Measurements from ENCODE around the gene HSD17B2.

HSD17B2 gene

GRCh38 chr16:82010649-82011048, 24.4 kb upstream of the HSD17B2 start:
- Histone ChIP-seq H3K56ac (ENCODE audit: low read length) (no peak overlapping the region), H3K4me1 (ENCODE audit: control insufficient read depth, low read depth, low read length) (no peaks in the 10 kb centered on the region), H2BK15ac (replicated peaks; ENCODE audit: low read depth) (no peak overlapping the region), H4K5ac (ENCODE audit: low read length) (no peak overlapping the region), H3K79me2 (ENCODE audit: control insufficient read depth, insufficient read depth, low read length) (no peaks in the 10 kb centered on the region), H3K9ac (ENCODE audit: low read length) (no peak overlapping the region), H2BK5ac (ENCODE audit: low read length) (no peak overlapping the region), H3K4ac (ENCODE audit: low read depth, low read length) (no peak overlapping the region), H2BK120ac (ENCODE audit: low read depth, low read length) (no peak overlapping the region), H3K27ac (ENCODE audit: low read depth, low read length) (no peak overlapping the region), H3K18ac (ENCODE audit: low read length) (no peak overlapping the region), H3K4me2 (ENCODE audit: low read length) (no peak overlapping the region), H3K23ac (ENCODE audit: low read length) (no peak overlapping the region), H3K27me3 (ENCODE audit: insufficient read depth, low read length, poor library complexity) (no peaks in the 10 kb centered on the region), H2AK5ac (ENCODE audit: low read length) (no peak overlapping the region), H4K8ac (ENCODE audit: low read depth, low read length) (no peak overlapping the region), H3K36me3 (ENCODE audit: control insufficient read depth, insufficient read depth, low read length) (no peaks in the 10 kb centered on the region), H3K4me3 (ENCODE audit: low read length) (no peak overlapping the region), H3K79me1 (ENCODE audit: low read length) (no peaks in the 10 kb centered on the region)
- no CpG with 5 or more reads among the region's 8 CpGs for WGBS (ENCODE audit: extremely low coverage, insufficient coverage, low lambda C conversion rate)
- no peak for DNase-seq

GRCh38 chr16:82011199-82011641, 23.8 kb upstream of the HSD17B2 start, which contains the start of gene SDR42E1:
Gene SDR42E1, minus strand, starts transcription at chr16:82011470. Its CDS starts 10,612 bp downstream, at chr16:82000858.
- H3K4me3 ChIP-seq (ENCODE audit: low read length), result no peak within 1 kb of the TSS
- no peak within 1 kb of the TSS for H3K4ac ChIP-seq (ENCODE audit: low read depth, low read length)
- no peaks in the 10 kb centered on the region for H3K36me3 ChIP-seq (ENCODE audit: control insufficient read depth, insufficient read depth, low read length)
- H2AK5ac ChIP-seq (ENCODE audit: low read length), result no peak within 1 kb of the TSS
- no peaks in the 10 kb centered on the region for H3K27me3 ChIP-seq (ENCODE audit: insufficient read depth, low read length, poor library complexity)
- H3K18ac ChIP-seq (ENCODE audit: low read length), result no peak within 1 kb of the TSS
- no peak within 1 kb of the TSS for H4K5ac ChIP-seq (ENCODE audit: low read length)
- H3K4me1 ChIP-seq (ENCODE audit: control insufficient read depth, low read depth, low read length), result no peaks in the 10 kb centered on the region
- H3K9ac ChIP-seq (ENCODE audit: low read length), result no peak within 1 kb of the TSS
- H2BK15ac ChIP-seq (replicated peaks; ENCODE audit: low read depth), result no peak within 1 kb of the TSS
- H2BK5ac ChIP-seq (ENCODE audit: low read length), result no peak within 1 kb of the TSS
- H3K79me2 ChIP-seq (ENCODE audit: control insufficient read depth, insufficient read depth, low read length), result no peaks in the 10 kb centered on the region
- DNase-seq, result peak; percentile 38
- H3K27ac ChIP-seq (ENCODE audit: low read depth, low read length), result no peak within 1 kb of the TSS
- H3K23ac ChIP-seq (ENCODE audit: low read length), result no peak within 1 kb of the TSS
- no peaks in the 10 kb centered on the region for H3K79me1 ChIP-seq (ENCODE audit: low read length)
- H2BK120ac ChIP-seq (ENCODE audit: low read depth, low read length), result no peak within 1 kb of the TSS
- H3K56ac ChIP-seq (ENCODE audit: low read length), result no peak within 1 kb of the TSS
- H4K8ac ChIP-seq (ENCODE audit: low read depth, low read length), result no peak within 1 kb of the TSS
- no CpG with 5 or more reads among the region's 32 CpGs for WGBS (ENCODE audit: extremely low coverage, insufficient coverage, low lambda C conversion rate)
- H3K4me2 ChIP-seq (ENCODE audit: low read length), result no peak within 1 kb of the TSS

- no peak overlapping the region for H2BK120ac ChIP-seq (ENCODE audit: low read depth, low read length)
- no peak overlapping the region for H2AK5ac ChIP-seq (ENCODE audit: low read length)
- no peak overlapping the region for H4K5ac ChIP-seq (ENCODE audit: low read length)
- no peaks in the 10 kb centered on the region for H3K79me2 ChIP-seq (ENCODE audit: control insufficient read depth, insufficient read depth, low read length)
- WGBS (ENCODE audit: extremely low coverage, insufficient coverage, low lambda C conversion rate), result no CpG with 5 or more reads among the region's 2 CpGs
- H4K8ac ChIP-seq (ENCODE audit: low read depth, low read length), result no peak overlapping the region
- H3K56ac ChIP-seq (ENCODE audit: low read length), result no peak overlapping the region
- H3K27me3 ChIP-seq (ENCODE audit: insufficient read depth, low read length, poor library complexity), result no peaks in the 10 kb centered on the region
- DNase-seq, result no peak
- H3K4ac ChIP-seq (ENCODE audit: low read depth, low read length), result no peak overlapping the region
- no peak overlapping the region for H2BK5ac ChIP-seq (ENCODE audit: low read length)
- H3K9ac ChIP-seq (ENCODE audit: low read length), result no peak overlapping the region
- H3K79me1 ChIP-seq (ENCODE audit: low read length), result no peaks in the 10 kb centered on the region
- no peaks in the 10 kb centered on the region for H3K4me1 ChIP-seq (ENCODE audit: control insufficient read depth, low read depth, low read length)
- no peak overlapping the region for H3K4me2 ChIP-seq (ENCODE audit: low read length)
- no peaks in the 10 kb centered on the region for H3K36me3 ChIP-seq (ENCODE audit: control insufficient read depth, insufficient read depth, low read length)
- H3K4me3 ChIP-seq (ENCODE audit: low read length), result no peak overlapping the region
- H3K27ac ChIP-seq (ENCODE audit: low read depth, low read length), result no peak overlapping the region
- H3K18ac ChIP-seq (ENCODE audit: low read length), result no peak overlapping the region
- H3K23ac ChIP-seq (ENCODE audit: low read length), result no peak overlapping the region
- no peak overlapping the region for H2BK15ac ChIP-seq (replicated peaks; ENCODE audit: low read depth)
These were observed 21.9 kb upstream of the HSD17B2 start for GRCh38 chr16:82013139-82013538.

- no peaks in the 10 kb centered on the region for H3K36me3 ChIP-seq (ENCODE audit: control insufficient read depth, insufficient read depth, low read length)
- no CpG with 5 or more reads among the region's 7 CpGs for WGBS (ENCODE audit: extremely low coverage, insufficient coverage, low lambda C conversion rate)
- H4K8ac ChIP-seq (ENCODE audit: low read depth, low read length), result no peak overlapping the region
- H3K4me3 ChIP-seq (ENCODE audit: low read length), result no peak overlapping the region
- H3K27ac ChIP-seq (ENCODE audit: low read depth, low read length), result no peak overlapping the region
- H3K18ac ChIP-seq (ENCODE audit: low read length), result no peak overlapping the region
- H2BK15ac ChIP-seq (replicated peaks; ENCODE audit: low read depth), result no peak overlapping the region
- no peak overlapping the region for H3K4ac ChIP-seq (ENCODE audit: low read depth, low read length)
- no peaks in the 10 kb centered on the region for H3K27me3 ChIP-seq (ENCODE audit: insufficient read depth, low read length, poor library complexity)
- H3K56ac ChIP-seq (ENCODE audit: low read length), result no peak overlapping the region
- H3K9ac ChIP-seq (ENCODE audit: low read length), result no peak overlapping the region
- H3K23ac ChIP-seq (ENCODE audit: low read length), result no peak overlapping the region
- no peak overlapping the region for H4K5ac ChIP-seq (ENCODE audit: low read length)
- H3K79me1 ChIP-seq (ENCODE audit: low read length), result no peaks in the 10 kb centered on the region
- H3K79me2 ChIP-seq (ENCODE audit: control insufficient read depth, insufficient read depth, low read length), result no peaks in the 10 kb centered on the region
- H3K4me1 ChIP-seq (ENCODE audit: control insufficient read depth, low read depth, low read length), result no peaks in the 10 kb centered on the region
- no peak overlapping the region for H2AK5ac ChIP-seq (ENCODE audit: low read length)
- H3K4me2 ChIP-seq (ENCODE audit: low read length), result no peak overlapping the region
- H2BK120ac ChIP-seq (ENCODE audit: low read depth, low read length), result no peak overlapping the region
- H2BK5ac ChIP-seq (ENCODE audit: low read length), result no peak overlapping the region
- DNase-seq, result peak; percentile 40
These were observed 18.8 kb upstream of the HSD17B2 start for GRCh38 chr16:82016263-82016662.

GRCh38 chr16:82016964-82017363, 18.1 kb upstream of the HSD17B2 start:
- no peak overlapping the region for H2BK15ac ChIP-seq (replicated peaks; ENCODE audit: low read depth)
- H3K23ac ChIP-seq (ENCODE audit: low read length), result no peak overlapping the region
- H3K18ac ChIP-seq (ENCODE audit: low read length), result no peak overlapping the region

GRCh38 chr16:82017911-82018568, 17.0 kb upstream of the HSD17B2 start:
- no peak overlapping the region for H2BK120ac ChIP-seq (ENCODE audit: low read depth, low read length)
- H2AK5ac ChIP-seq (ENCODE audit: low read length), result no peak overlapping the region
- H3K4me2 ChIP-seq (ENCODE audit: low read length), result no peak overlapping the region
- H3K79me1 ChIP-seq (ENCODE audit: low read length), result no peaks in the 10 kb centered on the region
- no peak overlapping the region for H2BK5ac ChIP-seq (ENCODE audit: low read length)
- no peak overlapping the region for H4K5ac ChIP-seq (ENCODE audit: low read length)
- no peak overlapping the region for H4K8ac ChIP-seq (ENCODE audit: low read depth, low read length)
- H3K56ac ChIP-seq (ENCODE audit: low read length), result no peak overlapping the region
- H3K27me3 ChIP-seq (ENCODE audit: insufficient read depth, low read length, poor library complexity), result no peaks in the 10 kb centered on the region
- H3K27ac ChIP-seq (ENCODE audit: low read depth, low read length), result no peak overlapping the region
- no peaks in the 10 kb centered on the region for H3K4me1 ChIP-seq (ENCODE audit: control insufficient read depth, low read depth, low read length)
- WGBS (ENCODE audit: extremely low coverage, insufficient coverage, low lambda C conversion rate), result no CpG with 5 or more reads among the region's 6 CpGs
- no peak overlapping the region for H3K9ac ChIP-seq (ENCODE audit: low read length)
- H3K18ac ChIP-seq (ENCODE audit: low read length), result no peak overlapping the region
- H3K4me3 ChIP-seq (ENCODE audit: low read length), result no peak overlapping the region
- no peaks in the 10 kb centered on the region for H3K79me2 ChIP-seq (ENCODE audit: control insufficient read depth, insufficient read depth, low read length)
- no peak overlapping the region for H3K23ac ChIP-seq (ENCODE audit: low read length)
- DNase-seq, result no peak
- no peak overlapping the region for H3K4ac ChIP-seq (ENCODE audit: low read depth, low read length)
- no peak overlapping the region for H2BK15ac ChIP-seq (replicated peaks; ENCODE audit: low read depth)
- no peaks in the 10 kb centered on the region for H3K36me3 ChIP-seq (ENCODE audit: control insufficient read depth, insufficient read depth, low read length)

More at GRCh38 chr16:82016964-82017363, 18.1 kb upstream of the HSD17B2 start:
- Histone ChIP-seq H3K79me2 (ENCODE audit: control insufficient read depth, insufficient read depth, low read length) (no peaks in the 10 kb centered on the region), H3K27ac (ENCODE audit: low read depth, low read length) (no peak overlapping the region), H3K27me3 (ENCODE audit: insufficient read depth, low read length, poor library complexity) (no peaks in the 10 kb centered on the region), H3K4me3 (ENCODE audit: low read length) (no peak overlapping the region), H3K56ac (ENCODE audit: low read length) (no peak overlapping the region), H3K79me1 (ENCODE audit: low read length) (no peaks in the 10 kb centered on the region), H3K36me3 (ENCODE audit: control insufficient read depth, insufficient read depth, low read length) (no peaks in the 10 kb centered on the region), H4K5ac (ENCODE audit: low read length) (no peak overlapping the region), H3K9ac (ENCODE audit: low read length) (no peak overlapping the region), H2BK5ac (ENCODE audit: low read length) (no peak overlapping the region), H4K8ac (ENCODE audit: low read depth, low read length) (no peak overlapping the region), H3K4me2 (ENCODE audit: low read length) (no peak overlapping the region), H3K4ac (ENCODE audit: low read depth, low read length) (no peak overlapping the region), H2BK120ac (ENCODE audit: low read depth, low read length) (no peak overlapping the region), H3K4me1 (ENCODE audit: control insufficient read depth, low read depth, low read length) (no peaks in the 10 kb centered on the region), H2AK5ac (ENCODE audit: low read length) (no peak overlapping the region)
- WGBS (ENCODE audit: extremely low coverage, insufficient coverage, low lambda C conversion rate), result no CpG with 5 or more reads among the region's 2 CpGs
- no peak for DNase-seq
